HepG2 (cell line): ENCODE results near the gene GJA5. TPM values are rescaled to one million over a fixed set of nuclear protein-coding genes. Genes with fewer than 3 reads are reported as not detected.

Experiments used
- AHDC1 ChIP-seq: sonication (generic); formaldehyde crosslinking; IDR thresholded peaks from 2 replicates; pipeline ENCODE4 v1.5.1; 2020; ENCODE audit warnings: mild to moderate bottlenecking, missing genetic modification reagents, borderline replicate concordance
- BHLHE40 ChIP-seq: IDR thresholded peaks from 2 replicates; pipeline ENCODE4 v1.6.1; 2011; ENCODE audit warnings: low read length, improper control_type of control experiment
- GMEB2 ChIP-seq: IDR thresholded peaks from 2 replicates; pipeline ENCODE4 v1.6.1; 2016; ENCODE audit warnings: missing biosample characterization, missing genetic modification reagents, low read depth
- HNF4A ChIP-seq: sonication (generic); formaldehyde crosslinking; IDR thresholded peaks from 2 replicates; pipeline ENCODE4 v1.4.0; 2020; ENCODE audit warnings: missing genetic modification reagents
- MLLT10 ChIP-seq: sonication (generic); formaldehyde crosslinking; IDR thresholded peaks from 2 replicates; pipeline ENCODE4 v1.4.0; 2020; ENCODE audit warnings: missing genetic modification reagents
- NPAS2 ChIP-seq: sonication (generic); formaldehyde crosslinking; IDR thresholded peaks from 2 replicates; pipeline ENCODE4 v1.8.0; 2022; ENCODE audit warnings: mild to moderate bottlenecking, missing genetic modification reagents, borderline replicate concordance
- ZNF367 ChIP-seq: sonication (generic); formaldehyde crosslinking; IDR thresholded peaks from 2 replicates; pipeline ENCODE4 v1.4.0; 2020; ENCODE audit warnings: missing genetic modification reagents, borderline replicate concordance
- polyA plus RNA-seq, 8 experiments: library from polyadenylated mRNA; depleted of rRNA in 3 of 8; stranded (reverse) in 7 of 8; unstranded in 1 of 8; fragments of >200 nt; fragmentation: Illumina TruSeq in 4 of 8; extraction: Trizol in 4 of 8; gene quantifications; 2 replicates each; pipeline versions ENCODE4 v1.2.1 to v1.2.3, GENCODE V29; 2011 to 2016; ENCODE audit warnings: low read depth in 4 of 8, missing spikeins in 1 of 8, mixed read lengths in 1 of 8; ENCODE audit not compliant: insufficient read depth in 1 of 8
- total RNA-seq, 5 experiments: library from RNA; depleted of rRNA; stranded (reverse); fragments of >200 nt; fragmentation: Illumina TruSeq; extraction: Trizol; gene quantifications; 2 replicates each; pipeline ENCODE4 v1.2.3, GENCODE V29; 2016; ENCODE audit warnings: low read depth in 1 of 5

Gene GJA5
- total and polyA plus RNA-seq, 2 of the 13 experiments (the other 11 are each of a cell fraction or from before 2014, with no cell fraction given) = not detected

- no peak for TF ChIP-seq HNF4A (CRISPR knock-in tag)
- no peak for TF ChIP-seq MLLT10
- TF ChIP-seq AHDC1 = no peak
- no peak for TF ChIP-seq BHLHE40
- no peak for TF ChIP-seq GMEB2
- TF ChIP-seq NPAS2 (CRISPR knock-in tag) = no peak
- no peak for TF ChIP-seq ZNF367 (CRISPR knock-in tag)
Observed at GRCh38 chr1:147785794-147786506, 25.5 kb upstream of the GJA5 start (continued).
